ENCODE measurements around the gene CYLD.

Gene CYLD

DNA sequence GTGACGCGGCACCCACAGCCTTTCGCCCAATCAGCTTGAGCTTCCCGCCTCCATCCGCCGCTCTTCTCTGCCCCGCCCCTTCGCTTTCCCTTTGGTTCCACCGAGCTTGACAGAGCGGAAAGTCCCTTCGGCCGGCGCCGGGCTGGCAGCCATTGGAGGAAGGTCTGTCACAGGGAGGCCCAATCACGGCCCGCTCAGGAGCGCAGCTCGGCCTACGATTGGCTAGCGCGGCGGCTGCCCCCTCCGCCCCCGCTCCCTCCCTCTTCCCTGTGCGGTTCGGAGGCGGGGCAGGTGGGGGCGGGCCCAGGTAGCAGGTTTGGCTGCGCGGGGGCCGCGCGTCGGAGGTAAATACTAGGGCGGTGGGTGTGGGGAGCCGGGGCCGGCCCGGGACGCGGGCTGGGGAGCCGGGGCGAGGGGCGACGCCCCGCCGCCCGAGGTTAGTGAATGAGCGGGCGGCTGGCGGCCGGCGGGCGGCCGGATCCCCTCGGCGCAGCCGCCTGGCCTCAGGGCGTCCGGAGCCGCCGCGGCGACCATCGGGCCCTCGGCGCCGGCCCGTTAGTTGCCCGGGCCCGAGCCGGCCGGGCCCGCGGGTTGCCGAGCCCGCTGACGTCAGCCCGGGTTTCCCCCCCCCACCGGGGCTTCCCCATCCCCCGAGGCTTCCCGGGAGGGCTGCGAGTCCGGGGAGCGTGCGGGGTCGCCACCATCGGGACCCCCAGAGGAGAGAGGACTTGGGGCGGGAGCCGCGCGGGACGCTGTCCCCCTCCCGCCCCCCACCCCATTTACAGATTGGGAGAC, at the start of gene CYLD:
TSS of gene CYLD (plus strand) at position 306 of the 795 bp plus-strand sequence. CDS start 7,613 bp downstream, outside the sequence.
- DNase-seq: peak; percentile 92

DNA sequence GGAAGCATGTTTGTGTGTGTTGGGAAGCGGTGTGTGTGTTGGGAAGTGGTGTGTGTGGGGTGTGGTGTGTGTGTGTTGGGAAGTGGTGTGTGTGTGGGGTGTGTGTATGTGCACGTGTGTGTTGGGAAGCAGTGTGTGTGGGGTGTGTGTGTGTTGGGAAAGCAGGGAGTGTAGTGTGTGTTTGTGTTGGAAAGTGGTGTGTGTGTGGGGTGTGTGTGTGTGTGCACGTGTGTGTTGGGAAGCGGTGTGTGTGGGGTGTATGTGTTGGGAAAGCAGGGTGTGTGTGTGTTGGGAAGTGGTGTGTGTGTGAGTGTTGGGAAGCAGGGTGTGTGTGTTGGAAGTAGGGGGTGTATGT, 49.3 kb upstream of the CYLD start:
- DNase-seq: no peak

GRCh38 chr16:50692999-50693781, 48.7 kb upstream of the CYLD start, which contains the start of gene NOD2:
Gene NOD2, plus strand, starts transcription at chr16:50693606. Its CDS starts 5,890 bp downstream, at chr16:50699496.
- DNase-seq: no peak

- DNase-seq: no peak
Observed at GRCh38 chr16:50694206-50694605, 47.7 kb upstream of the CYLD start.

DNA sequence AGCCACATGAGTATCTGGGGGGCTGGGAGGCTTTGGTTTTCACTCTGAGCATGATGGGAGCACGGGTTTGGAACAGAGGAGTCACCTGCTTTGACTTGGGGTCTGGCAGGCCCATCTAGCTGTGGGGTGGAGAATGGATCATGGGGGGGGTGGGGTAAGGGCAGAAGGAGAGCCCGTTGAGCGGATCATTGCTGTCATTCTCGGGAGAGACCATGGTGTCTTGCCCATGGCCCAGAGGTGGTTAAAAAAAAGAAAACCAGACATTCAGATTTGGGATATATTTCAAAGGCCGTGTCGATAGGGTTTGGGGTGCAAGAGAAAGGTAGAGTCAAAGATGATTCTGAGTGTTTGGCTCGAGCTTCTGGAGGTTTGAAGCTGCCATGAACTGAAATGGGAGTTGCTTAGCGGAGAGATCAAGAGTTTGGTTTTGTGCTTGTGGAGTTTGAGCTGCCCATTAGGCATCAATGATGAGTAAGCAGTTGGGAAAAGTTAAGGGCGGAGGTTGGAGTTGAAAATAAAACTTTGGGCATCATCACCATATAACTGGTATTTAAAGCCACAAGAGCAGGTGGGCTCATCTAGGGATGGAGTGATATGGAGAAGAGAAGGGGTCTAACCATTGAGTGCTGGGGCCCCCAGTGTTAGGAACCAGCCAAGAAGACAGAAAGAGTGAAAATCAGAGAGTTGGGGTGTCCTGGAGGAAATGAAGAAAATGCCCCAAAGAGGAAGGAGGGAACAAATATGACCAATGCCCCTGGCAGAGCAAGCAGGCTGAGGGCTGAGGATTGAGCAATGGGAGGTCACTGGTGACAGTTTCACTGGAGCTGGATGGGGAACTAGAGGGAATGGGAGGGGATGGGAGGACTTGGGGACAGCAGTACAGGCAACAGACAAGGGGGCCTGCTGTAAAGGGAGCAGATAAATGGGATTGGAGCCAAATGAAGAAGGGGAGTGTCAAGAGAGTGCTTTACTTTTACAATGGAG, 46.6 kb upstream of the CYLD start:
- DNase-seq: no peak

DNA sequence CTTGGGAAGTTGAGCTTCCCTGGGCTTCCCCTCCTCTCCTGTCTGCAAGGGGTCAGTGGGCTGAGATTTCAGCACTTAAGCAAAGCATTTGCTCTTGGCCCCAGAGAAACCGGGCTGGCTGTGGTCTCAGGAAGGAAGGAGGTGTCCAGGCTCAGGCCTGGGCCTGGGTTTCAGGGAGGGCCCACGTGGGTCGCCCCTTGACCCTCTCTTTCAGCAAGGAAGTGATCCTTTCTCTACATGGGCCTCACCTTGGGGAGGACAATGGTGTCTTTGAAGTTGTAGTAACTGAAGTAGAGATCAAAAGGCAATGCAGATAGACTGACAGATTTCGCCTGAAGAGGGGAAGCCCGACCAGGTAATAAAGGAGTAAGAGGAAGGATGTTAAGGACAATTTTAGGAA, 45.8 kb upstream of the CYLD start:
- no peak for DNase-seq

- no peak for DNase-seq
Observed at GRCh38 chr16:50696575-50697420, 45.1 kb upstream of the CYLD start.

DNA sequence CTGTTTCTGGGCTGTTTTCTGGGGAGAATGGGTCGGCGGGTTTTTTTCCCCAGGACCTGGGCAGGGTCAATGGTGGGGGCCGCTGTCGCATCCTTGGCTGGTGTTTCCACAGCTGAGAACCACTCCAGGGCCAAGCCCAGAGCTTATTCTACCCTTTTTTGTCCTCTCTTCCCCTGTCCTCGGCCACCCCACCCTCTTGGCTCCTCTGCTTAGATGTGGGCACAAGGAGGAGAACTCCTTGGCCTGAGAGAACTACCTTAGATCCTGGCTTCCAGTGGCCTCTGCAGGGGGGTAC, 44.5 kb upstream of the CYLD start:
- no peak for DNase-seq

DNA sequence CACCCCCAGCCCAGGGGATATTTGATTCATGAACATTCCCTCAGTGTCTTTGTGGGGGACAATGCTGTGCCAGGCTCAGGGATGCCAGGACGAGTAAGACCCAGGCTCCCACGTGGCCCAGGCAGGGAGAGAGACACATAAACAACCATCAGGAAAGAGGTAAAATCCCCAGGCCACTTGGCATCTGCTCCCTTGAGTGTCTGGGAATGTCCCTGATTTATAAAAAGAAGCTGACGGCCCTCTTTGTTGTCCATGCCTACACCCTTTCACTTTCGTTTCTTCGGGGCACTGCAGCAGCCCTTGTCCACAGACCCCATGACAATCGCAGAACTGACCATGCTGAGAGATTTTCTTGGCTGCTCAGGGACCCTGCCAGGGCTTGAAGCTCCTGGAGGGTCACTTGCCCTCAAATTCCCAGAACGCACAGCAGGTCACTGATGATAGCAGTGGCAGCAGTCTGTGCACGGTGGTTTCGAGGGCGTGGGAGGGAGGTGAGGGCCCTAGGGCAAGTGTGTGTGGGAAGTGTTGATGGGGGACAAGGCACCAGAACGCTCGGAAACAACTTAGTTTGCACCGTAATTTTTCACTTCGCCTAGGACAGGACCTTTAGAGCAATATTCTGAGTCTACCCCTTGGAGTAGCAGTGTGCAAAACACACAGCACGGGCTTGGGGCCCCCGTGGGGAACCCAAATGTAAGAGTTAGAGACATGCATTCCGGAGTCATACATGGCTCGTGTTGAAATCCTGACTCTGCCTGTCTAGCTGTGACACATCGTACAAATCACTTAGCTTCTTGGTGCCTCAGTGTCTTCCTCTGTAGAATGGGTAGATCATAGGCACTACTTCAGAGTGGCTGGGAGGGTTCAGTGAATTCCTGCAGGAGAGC, 43.8 kb upstream of the CYLD start:
- DNase-seq: no peak

DNA sequence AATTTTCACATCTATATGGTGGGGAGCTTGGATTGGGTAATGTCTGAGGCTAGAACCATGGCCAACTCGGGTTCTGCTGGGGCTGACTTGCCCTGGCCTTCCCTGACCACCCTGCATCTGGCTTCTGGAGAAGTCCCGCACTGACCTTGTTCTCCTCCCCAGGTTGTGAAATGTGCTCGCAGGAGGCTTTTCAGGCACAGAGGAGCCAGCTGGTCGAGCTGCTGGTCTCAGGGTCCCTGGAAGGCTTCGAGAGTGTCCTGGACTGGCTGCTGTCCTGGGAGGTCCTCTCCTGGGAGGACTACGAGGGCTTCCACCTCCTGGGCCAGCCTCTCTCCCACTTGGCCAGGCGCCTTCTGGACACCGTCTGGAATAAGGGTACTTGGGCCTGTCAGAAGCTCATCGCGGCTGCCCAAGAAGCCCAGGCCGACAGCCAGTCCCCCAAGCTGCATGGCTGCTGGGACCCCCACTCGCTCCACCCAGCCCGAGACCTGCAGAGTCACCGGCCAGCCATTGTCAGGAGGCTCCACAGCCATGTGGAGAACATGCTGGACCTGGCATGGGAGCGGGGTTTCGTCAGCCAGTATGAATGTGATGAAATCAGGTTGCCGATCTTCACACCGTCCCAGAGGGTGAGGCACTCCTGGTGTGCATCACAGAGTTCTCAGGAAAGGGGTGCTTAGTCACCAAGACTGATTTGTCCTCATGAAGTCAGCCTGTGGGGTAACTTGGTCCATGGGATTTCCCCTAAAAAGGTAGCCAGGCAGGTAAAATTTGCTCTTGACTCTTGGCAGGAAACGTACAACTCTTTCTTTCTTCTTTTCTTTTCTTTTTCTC, 42.3 kb upstream of the CYLD start:
- no peak for DNase-seq

- no peak for DNase-seq
Observed at GRCh38 chr16:50702725-50703124, 39.2 kb upstream of the CYLD start.

- DNase-seq: no peak
Observed at GRCh38 chr16:50704245-50704644, 37.6 kb upstream of the CYLD start.

GRCh38 chr16:50705436-50706110, 36.3 kb upstream of the CYLD start:
- DNase-seq: no peak

DNA sequence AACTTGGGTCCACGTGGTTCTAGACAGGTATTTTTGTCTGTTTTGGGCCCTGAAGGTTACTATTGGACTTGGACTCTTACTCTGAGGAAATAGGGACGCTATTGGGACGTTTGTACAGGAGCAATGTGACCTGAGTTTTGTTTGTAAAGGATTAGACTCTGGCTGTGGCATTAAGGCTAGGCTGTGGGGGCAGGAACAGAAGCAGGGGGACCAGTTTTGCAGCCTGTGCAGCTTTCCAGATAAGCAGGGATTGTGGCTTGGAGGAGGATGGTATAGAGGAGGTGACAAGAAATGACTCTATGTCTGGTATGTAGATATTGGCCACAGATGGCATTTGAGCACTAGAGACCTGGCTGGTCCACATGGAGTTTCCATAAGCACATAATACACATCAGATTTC, 35.6 kb upstream of the CYLD start:
- no peak for DNase-seq

DNA sequence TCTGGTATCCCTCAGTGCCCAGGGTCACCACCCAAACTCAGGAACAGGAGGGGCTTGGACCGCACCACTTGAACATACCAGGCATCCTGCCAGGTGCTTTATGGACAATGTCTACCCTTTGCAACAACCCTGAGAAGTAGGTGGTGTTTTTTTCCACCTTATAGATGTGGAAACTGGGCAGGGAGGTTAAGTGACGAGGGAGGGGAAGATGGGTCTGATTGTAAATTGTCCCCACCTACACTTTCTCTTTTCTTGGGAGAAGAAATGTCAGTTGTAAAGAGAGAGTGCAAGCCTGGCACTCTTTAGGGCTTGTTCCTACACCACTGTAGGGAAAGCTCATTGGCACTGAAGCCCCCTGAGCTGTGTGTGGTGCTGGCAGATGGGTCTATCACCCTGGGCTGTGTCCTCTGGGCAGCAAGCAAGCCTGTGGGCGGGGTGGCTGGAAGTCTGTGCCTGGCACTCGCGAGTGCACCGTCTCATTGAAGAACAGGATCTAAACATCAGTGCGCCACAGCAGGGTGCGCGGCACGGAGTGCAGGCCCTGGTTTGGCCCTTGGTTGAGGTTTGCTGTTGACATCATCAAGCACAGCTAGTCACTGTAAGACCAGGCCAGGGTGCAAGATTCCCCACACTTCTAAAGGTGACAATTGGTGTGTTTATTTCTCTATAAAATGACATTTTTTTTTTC, 33.4 kb upstream of the CYLD start:
- no peak for DNase-seq

- DNase-seq: no peak
Observed at GRCh38 chr16:50709061-50709684, 32.7 kb upstream of the CYLD start.

DNA sequence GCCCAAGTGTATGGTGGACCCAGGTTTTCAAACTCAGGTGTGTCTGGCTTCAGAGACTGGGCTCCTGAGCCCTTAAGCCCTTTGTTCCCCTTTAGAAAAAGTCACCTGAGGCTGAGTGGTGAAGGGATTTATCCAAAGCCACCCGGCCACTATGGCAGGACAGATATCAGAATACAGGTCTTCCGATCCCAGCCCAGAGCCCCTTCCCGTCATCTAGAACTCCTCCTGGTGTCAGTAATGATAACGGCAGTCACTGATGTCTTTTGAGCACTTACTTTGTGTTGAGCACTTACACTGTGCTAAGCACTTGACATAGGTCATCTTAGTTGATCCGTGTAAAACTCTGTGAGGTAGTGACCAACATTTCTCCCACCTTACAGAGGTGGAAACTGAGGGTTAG, 31.9 kb upstream of the CYLD start:
- DNase-seq: no peak

DNA sequence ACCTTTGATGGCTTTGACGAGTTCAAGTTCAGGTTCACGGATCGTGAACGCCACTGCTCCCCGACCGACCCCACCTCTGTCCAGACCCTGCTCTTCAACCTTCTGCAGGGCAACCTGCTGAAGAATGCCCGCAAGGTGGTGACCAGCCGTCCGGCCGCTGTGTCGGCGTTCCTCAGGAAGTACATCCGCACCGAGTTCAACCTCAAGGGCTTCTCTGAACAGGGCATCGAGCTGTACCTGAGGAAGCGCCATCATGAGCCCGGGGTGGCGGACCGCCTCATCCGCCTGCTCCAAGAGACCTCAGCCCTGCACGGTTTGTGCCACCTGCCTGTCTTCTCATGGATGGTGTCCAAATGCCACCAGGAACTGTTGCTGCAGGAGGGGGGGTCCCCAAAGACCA, 30.8 kb upstream of the CYLD start:
- DNase-seq: no peak
